Fibroblast of the conjunctiva (primary cell): ENCODE data around the gene ZGPAT.

Experiments used
- DNase-seq: peaks from one replicate; pipeline ENCODE4 v3.0.0-alpha.2; 2010; ENCODE audit warnings: low read depth

Gene ZGPAT

GRCh38 chr20:63744574-63745423, 37.0 kb downstream of the ZGPAT start:
- no peak for DNase-seq

- no peak for DNase-seq
These were observed 37.6 kb downstream of the ZGPAT start for GRCh38 chr20:63745424-63745805.

- no peak for DNase-seq
These were observed 38.3 kb downstream of the ZGPAT start for GRCh38 chr20:63745961-63746731.

GRCh38 chr20:63746751-63747315, 39.0 kb downstream of the ZGPAT start:
- DNase-seq: no peak

- DNase-seq: no peak
These were observed 39.8 kb downstream of the ZGPAT start for GRCh38 chr20:63747622-63748069.

- DNase-seq: no peak
These were observed 40.5 kb downstream of the ZGPAT start for GRCh38 chr20:63748070-63748933.

GRCh38 chr20:63748934-63749270, 41.1 kb downstream of the ZGPAT start:
- no peak for DNase-seq

GRCh38 chr20:63749597-63750508, 42.0 kb downstream of the ZGPAT start:
- no peak for DNase-seq

- DNase-seq: no peak
These were observed 43.1 kb downstream of the ZGPAT start for GRCh38 chr20:63750807-63751470.

GRCh38 chr20:63751471-63752271, 43.8 kb downstream of the ZGPAT start:
- DNase-seq: no peak

GRCh38 chr20:63752411-63753101, 44.7 kb downstream of the ZGPAT start:
- no peak for DNase-seq

- no peak for DNase-seq
These were observed 45.5 kb downstream of the ZGPAT start for GRCh38 chr20:63753381-63753780.

- no peak for DNase-seq
These were observed 46.2 kb downstream of the ZGPAT start for GRCh38 chr20:63754008-63754407.

GRCh38 chr20:63755933-63756647, 48.3 kb downstream of the ZGPAT start:
- no peak for DNase-seq

- DNase-seq: no peak
These were observed 48.8 kb downstream of the ZGPAT start for GRCh38 chr20:63756648-63756991.

- DNase-seq: no peak
These were observed 50.3 kb downstream of the ZGPAT start for GRCh38 chr20:63758152-63758551.

- DNase-seq: no peak
These were observed 51.6 kb downstream of the ZGPAT start for GRCh38 chr20:63759377-63759901.
